KOPT-K1 (cell line): ENCODE measurements around the gene VMO1.

Source experiments
- H3K27ac ChIP-seq: fragments of 200-600 bp; sonication (generic); 2 replicates; pipeline ENCODE4 v1.5.1; 2016; ENCODE audit warnings: antibody characterized with exemption, mild to moderate bottlenecking, low read depth, low read length; ENCODE audit not compliant: poor library complexity, severe bottlenecking
- H3K36me3 ChIP-seq: fragments of 200-600 bp; sonication (generic); 2 replicates; pipeline ENCODE4 v1.5.1; 2017; ENCODE audit warnings: antibody characterized with exemption, mild to moderate bottlenecking, low read length, moderate library complexity; ENCODE audit not compliant: insufficient read depth
- H3K9me3 ChIP-seq: fragments of 200-600 bp; sonication (generic); 2 replicates; pipeline ENCODE4 v1.5.1; 2017; ENCODE audit warnings: antibody characterized with exemption, low read length, mild to moderate bottlenecking; ENCODE audit not compliant: insufficient read depth, poor library complexity, severe bottlenecking

The VMO1 gene

GRCh38 chr17:4786516-4786915 lies 352 bp upstream of the VMO1 start:
- H3K9me3 ChIP-seq, result no peaks in the 10 kb centered on the region
- no peak overlapping the region for H3K27ac ChIP-seq
- H3K36me3 ChIP-seq, result no peaks in the 10 kb centered on the region

GRCh38 chr17:4785311-4786105 lies 656 bp downstream of the VMO1 start:
- no peaks in the 10 kb centered on the region for H3K9me3 ChIP-seq
- no peaks in the 10 kb centered on the region for H3K36me3 ChIP-seq
- no peak overlapping the region for H3K27ac ChIP-seq

- Histone ChIP-seq H3K9me3 (no peaks in the 10 kb centered on the region), H3K36me3 (no peaks in the 10 kb centered on the region), H3K27ac (no peak overlapping the region)
These were observed 3.5 kb downstream of the VMO1 start for GRCh38 chr17:4782652-4783051.

- no peaks in the 10 kb centered on the region for H3K36me3 ChIP-seq
These were observed 5.7 kb downstream of the VMO1 start for GRCh38 chr17:4780325-4780955.

GRCh38 chr17:4777969-4778760 lies 8.0 kb downstream of the VMO1 start:
- no peaks in the 10 kb centered on the region for H3K36me3 ChIP-seq
- H3K9me3 ChIP-seq, result no peaks in the 10 kb centered on the region
- H3K27ac ChIP-seq, result no peak overlapping the region

More at GRCh38 chr17:4780325-4780955, 5.7 kb downstream of the VMO1 start:
- no peak overlapping the region for H3K27ac ChIP-seq
- H3K9me3 ChIP-seq, result no peaks in the 10 kb centered on the region

- H3K27ac ChIP-seq, result no peak overlapping the region
- H3K9me3 ChIP-seq, result no peaks in the 10 kb centered on the region
These were observed 13.9 kb downstream of the VMO1 start for GRCh38 chr17:4772235-4772613.

GRCh38 chr17:4771519-4772234 lies 14.5 kb downstream of the VMO1 start, which contains the start of gene TM4SF5:
Gene TM4SF5, plus strand, starts transcription at chr17:4771886. Its CDS starts 37 bp downstream, at chr17:4771923.
- Histone ChIP-seq H3K9me3 (no peaks in the 10 kb centered on the region), H3K27ac (no peak within 1 kb of the TSS), H3K36me3 (no peaks in the 10 kb centered on the region)

More at GRCh38 chr17:4772235-4772613, 13.9 kb downstream of the VMO1 start:
- no peaks in the 10 kb centered on the region for H3K36me3 ChIP-seq

GRCh38 chr17:4769628-4770027 lies 16.5 kb downstream of the VMO1 start:
- Histone ChIP-seq H3K27ac (no peak overlapping the region), H3K9me3 (no peaks in the 10 kb centered on the region), H3K36me3 (no peaks in the 10 kb centered on the region)

GRCh38 chr17:4768298-4768697 lies 17.9 kb downstream of the VMO1 start:
- H3K9me3 ChIP-seq, result no peaks in the 10 kb centered on the region
- no peaks in the 10 kb centered on the region for H3K36me3 ChIP-seq
- no peak overlapping the region for H3K27ac ChIP-seq

- Histone ChIP-seq H3K27ac (no peak overlapping the region), H3K36me3 (no peaks in the 10 kb centered on the region), H3K9me3 (no peaks in the 10 kb centered on the region)
These were observed 19.4 kb downstream of the VMO1 start for GRCh38 chr17:4766723-4767122.

- H3K27ac ChIP-seq, result no peak overlapping the region
- no peaks in the 10 kb centered on the region for H3K36me3 ChIP-seq
- no peaks in the 10 kb centered on the region for H3K9me3 ChIP-seq
These were observed 20.0 kb downstream of the VMO1 start for GRCh38 chr17:4766201-4766600.

- Histone ChIP-seq H3K36me3 (no peaks in the 10 kb centered on the region), H3K27ac (no peak overlapping the region), H3K9me3 (no peaks in the 10 kb centered on the region)
These were observed 21.6 kb downstream of the VMO1 start for GRCh38 chr17:4764595-4764994.

- Histone ChIP-seq H3K27ac (no peak overlapping the region), H3K36me3 (no peaks in the 10 kb centered on the region), H3K9me3 (no peaks in the 10 kb centered on the region)
These were observed 26.4 kb downstream of the VMO1 start for GRCh38 chr17:4759776-4760236.

GRCh38 chr17:4753392-4753791 lies 32.8 kb downstream of the VMO1 start:
- no peaks in the 10 kb centered on the region for H3K9me3 ChIP-seq
- no peaks in the 10 kb centered on the region for H3K36me3 ChIP-seq
- no peak overlapping the region for H3K27ac ChIP-seq
